Activated CD8-positive, alpha-beta memory T cell treated with anti-CD3 and anti-CD28 coated beads, Interleukin-2, amount 50 U/mL, for 1 hour (primary cell): ENCODE results near the gene ATAD1.
A peak's percentile ranks its signal among the peaks of the same experiment; 100 is the strongest.
"Not testable (repeated sequence)": the region's sequence is repeated elsewhere in the genome, so short reads cannot be mapped to it uniquely, and the experiment has no call there.

ENCODE experiments used
- DNase-seq: peaks from one replicate; pipeline ENCODE4 v3.0.0-alpha.2; 2020; ENCODE audit errors: extremely low read depth

ATAD1 gene

DNA sequence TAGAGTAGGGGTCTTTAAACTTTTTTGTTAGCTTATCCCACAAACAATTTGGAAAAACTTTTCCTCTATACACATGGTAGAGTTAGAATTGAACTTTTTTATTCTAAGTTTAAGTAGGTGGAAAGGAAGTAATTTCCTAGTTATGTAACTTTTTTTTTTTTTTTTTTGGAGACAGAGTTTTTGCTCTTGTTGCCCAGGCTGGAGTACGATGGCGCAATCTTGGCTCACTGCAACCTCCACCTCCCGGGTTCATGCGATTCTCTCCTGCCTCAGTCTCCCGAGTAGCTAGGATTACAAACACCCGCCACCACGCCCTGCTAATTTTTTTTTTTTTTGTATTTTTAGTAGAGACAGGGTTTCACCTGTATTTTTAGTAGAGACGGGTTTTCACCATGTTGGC lies 28.7 kb upstream of the ATAD1 start:
- not testable (repeated sequence) for DNase-seq

DNA sequence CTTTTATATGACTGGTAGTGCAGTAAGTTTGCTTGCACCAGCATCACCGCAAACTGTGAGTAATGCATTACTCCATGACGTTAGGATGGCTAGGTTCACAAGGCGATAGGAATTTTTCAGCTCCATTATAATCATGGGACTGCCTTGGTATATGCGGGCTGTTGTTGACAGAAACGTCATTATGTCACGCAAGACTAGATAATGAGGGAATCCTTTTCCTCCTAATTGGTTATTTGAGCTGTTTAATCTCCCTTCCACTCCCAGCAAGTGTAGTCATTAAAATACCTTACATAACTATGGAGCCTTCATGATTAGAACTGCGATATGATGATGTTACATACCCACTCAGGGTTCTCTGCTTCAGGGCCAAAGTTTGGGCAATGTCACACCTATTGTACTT lies 28.0 kb upstream of the ATAD1 start:
- DNase-seq = no peak

DNA sequence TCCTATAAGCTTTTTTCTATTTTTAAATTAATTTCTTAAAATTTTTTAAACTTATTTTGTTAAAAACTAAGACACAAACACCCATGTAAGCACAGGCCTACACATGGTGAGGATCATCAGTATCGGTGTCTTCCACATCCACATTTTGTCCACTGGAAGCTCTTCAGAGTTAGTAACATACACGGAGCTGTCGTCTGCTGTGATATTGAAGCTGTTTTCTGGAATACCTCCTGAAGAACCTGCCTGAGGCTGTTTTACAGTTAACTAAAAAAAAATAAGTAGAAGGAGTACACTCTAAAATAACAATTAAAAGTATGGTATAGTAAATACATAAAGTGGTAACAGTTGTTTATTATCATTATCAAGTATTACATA lies 27.6 kb upstream of the ATAD1 start:
- DNase-seq = no peak

DNA sequence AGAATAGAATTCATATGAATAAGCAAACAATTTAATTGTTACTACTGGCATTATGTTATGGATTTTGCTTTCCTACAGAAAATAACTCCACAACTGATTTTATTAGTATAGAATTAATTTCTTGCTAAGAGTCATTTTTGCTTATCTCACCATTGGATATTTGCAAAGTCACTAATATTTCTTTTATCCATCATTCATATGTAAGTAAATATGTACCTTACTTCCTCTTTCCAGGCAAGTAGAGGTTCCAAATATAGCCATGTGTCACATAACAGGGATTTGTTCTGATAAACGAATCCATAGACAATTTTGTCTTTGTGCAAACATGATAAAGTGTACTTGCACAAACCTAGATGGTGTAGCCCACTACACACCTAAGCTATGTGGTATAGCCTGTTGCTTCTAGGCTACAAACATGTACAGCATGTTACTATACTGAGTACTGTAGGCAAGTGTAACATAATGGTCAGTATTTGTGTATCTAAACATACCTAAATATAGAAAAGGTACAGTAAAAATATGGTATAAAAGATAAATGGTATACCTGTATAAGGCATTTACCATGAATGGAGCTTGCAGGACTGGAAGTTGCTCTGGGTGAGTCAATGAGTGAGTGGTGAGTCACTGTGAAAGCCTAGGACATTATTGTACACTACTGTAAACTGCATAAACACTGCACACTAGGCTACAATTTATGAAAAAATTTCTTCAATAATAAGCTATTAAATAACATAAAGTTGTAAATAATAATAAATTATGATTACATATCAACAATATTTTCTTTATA lies 27.0 kb upstream of the ATAD1 start:
- DNase-seq = no peak

DNA sequence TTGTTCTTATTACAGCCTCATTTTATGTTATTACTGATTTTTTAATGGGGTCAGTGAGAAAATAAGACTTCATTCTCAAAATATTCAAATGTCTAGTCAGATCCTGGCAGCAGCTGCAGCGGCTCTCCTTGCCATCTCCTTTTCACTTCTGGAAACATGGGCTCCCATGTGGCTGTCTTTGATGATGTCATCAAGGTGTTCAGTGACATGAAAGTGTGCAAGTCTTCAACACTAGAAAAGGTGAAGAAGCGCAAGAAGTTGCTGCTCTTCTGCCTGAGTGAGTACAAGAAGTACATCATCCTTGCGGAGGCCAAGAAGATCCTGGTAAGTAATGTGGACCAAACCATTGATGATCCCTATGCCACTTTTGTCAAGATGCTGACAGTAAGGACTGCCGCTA lies 25.7 kb upstream of the ATAD1 start:
- DNase-seq = no peak

DNA sequence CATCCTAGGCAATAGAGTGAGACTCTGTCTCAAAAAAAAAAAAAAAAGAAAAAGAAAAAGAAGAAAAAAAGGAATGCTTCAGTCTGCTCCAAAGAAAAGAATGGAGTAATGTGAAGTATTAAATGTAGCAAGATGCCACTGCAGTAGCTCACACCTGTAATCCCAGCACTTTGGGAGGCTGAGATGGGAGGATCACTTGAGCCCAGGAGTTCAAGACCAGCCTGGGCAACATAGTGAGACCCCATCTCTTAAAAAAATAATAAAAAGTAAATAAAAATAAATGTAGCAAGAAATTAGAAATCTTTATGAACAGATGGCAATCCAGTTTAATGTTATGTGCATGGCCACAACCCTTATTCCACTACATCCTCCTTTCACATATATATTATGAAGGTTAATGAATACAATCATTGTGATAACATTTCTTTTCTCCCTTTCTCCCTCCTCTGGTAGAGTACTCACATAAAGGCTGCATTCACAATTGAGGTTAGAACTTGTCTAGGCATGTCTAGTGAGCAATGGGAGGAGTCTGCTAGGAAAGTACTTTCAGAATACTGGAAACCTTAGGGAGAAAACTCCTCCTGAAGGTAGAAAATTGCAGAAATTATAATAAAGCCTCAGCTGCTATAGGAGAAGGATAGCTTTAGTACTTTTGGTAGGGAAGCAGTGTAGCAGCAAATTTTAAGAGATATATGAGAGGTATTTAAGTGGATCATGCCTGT lies 24.9 kb upstream of the ATAD1 start:
- DNase-seq = no peak

DNA sequence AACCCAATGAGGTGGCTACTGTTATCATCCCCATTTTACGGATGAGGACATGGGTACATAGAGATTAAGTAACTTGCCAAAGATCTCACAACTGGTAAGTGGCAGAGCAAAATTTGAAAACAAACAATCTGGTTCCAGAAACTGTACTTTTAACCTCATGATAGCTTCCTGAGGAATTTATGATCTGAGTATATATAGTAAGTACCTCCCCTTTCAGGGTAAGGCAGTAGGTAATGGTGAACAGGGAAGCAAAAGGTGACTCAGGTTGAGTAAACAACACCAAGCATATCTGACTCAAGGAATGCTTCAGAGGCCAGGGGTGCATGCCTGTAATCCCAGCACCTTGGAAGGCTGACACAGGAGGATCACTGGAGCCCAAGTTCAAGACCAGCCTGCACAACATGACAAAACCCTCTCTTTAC lies 24.2 kb upstream of the ATAD1 start:
- DNase-seq = no peak

DNA sequence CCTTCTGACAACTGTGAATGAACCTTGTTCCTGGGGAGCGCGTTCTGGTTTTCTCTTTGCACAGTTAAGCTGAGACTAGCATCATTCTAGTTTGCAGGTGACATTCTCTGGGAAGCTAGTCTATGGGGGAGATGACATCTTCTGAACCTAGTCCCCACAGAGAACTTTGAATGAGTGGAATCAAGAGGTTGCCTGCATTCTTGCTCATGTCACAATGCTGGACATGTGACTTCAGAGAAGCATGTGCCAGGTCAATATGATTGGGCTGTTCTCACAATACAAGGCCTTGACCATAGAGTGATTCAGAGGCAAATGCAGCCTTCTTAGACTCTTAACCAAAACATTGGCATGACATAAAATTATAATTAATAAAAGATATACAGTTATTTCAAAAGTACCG lies 23.2 kb upstream of the ATAD1 start:
- no peak for DNase-seq

DNA sequence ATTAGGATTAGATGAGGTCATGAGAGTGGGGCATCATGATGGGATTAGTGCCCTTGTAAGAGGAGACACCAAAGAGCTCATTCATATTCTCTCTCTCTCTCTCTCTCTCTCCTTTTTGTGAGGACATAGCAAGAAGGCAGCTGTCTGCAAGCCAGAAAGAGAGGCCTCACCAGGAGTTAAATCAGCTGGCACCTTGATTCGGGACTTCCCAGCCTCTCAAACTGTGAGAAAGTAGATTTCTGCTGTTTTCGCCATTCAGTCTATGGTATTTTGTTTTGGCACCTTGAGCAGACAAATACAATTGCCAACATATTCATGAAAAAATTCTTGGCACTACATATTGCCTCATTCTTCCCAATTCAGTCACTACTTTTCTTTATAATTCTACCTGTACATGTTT lies 20.6 kb upstream of the ATAD1 start:
- no peak for DNase-seq

DNA sequence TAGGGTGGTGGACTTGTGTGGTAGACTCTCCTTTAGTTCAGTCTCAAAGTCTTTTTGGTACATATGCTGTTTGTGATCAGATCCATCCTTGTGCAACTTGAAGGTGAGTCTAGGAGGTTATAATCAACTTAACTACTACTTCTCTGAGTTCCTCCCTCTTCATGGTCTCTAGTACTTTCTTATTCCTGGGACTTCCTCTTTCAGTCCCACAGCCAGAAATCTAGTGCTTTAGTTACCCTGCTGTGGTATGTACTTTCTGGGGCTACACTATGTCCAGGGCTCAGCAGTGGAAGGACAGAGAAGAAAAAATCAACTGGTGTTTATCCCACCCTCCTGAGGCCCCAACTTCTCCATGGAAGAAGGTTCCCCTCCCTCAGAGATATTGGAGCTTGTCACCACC lies 19.4 kb upstream of the ATAD1 start:
- no peak for DNase-seq

DNA sequence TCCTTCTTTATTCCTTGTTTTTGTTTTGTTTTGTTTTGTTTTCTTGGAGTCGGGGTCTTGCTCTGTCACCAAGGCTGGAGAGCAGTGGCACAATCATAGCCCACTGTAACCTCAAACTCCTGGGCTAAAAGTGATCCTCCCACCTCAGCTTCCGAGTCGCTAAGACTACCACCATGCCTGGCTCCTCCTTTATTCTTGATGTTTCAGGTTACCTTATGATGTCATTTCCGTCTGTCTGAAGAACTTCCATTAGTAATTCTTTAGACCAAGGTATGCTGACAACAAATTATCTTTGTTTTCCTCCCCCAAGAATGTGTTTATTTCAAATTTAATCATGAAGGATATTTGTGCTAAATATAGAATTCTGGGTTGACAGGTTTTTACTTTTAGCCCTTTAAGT lies 18.1 kb upstream of the ATAD1 start:
- DNase-seq = no peak

DNA sequence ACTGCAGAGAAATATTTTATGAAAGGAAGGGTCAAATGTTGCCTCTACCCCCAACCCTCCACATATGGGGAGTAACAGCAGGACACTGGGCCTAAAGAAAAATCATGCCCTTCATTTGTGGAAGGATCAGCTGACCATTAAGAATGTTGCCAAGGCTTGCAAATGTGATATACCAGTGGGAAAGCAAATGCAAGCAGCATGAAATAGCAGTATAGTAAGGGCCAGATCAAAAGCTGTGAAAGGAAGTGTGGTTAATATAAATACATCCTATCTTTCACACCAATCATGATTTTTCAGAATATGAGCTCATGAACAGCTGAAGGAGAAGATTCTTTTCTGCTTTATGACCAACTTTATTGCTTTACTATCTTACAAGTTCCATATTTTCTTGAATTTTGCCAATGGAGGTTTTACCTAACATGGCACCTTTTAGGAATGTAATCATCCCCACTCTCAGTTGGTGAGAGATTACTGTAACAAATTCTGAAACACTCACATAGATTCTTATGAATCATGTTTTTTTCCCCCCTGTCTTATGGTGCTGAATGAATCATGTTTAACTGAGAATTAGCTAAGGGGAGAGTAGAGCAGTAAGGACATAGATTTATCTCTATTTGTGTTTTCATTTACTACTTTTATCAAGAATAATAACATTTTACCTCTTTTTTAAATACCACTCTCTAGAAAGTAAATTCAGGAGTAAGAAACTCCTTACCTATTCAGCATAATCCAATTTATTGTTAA lies 12.1 kb upstream of the ATAD1 start:
- no peak for DNase-seq

DNA sequence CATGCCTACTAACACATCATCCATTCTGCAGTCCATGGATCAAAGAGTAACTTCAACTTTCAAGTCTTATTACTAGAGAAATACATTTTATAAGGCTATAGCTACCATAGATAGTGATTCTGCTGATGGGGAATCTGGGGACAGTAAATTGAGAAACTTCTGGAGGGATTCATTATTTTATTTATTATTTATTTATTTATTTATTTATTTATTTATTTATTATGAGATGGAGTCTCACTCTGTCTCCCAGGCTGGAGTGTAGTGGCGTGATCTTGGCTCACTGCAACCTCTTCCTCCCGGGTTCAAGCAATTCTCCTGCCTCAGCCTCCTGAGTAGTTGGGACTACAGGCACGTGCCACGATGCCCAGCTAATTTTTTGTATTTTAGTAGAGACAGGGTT lies 11.0 kb upstream of the ATAD1 start:
- not testable (repeated sequence) for DNase-seq

DNA sequence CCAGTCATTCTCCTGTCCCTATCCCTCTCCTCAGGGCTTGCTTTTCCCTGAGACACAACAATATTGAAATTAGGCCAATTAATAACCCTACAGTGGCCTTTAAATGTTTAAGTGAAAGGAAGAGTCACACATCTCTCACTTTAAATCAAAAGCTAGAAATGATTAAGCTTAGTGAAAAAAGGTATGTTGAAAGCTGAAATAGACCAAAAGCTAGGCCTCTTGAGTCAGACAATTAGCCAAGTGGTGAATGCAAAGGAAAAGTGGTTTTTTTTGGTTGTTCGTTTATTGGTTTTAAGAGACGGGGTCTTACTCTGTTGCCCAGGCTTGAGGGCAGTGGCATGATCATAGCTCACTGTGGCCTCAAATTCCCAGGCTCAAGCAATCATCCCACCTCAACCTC lies 9.7 kb upstream of the ATAD1 start:
- no peak for DNase-seq

DNA sequence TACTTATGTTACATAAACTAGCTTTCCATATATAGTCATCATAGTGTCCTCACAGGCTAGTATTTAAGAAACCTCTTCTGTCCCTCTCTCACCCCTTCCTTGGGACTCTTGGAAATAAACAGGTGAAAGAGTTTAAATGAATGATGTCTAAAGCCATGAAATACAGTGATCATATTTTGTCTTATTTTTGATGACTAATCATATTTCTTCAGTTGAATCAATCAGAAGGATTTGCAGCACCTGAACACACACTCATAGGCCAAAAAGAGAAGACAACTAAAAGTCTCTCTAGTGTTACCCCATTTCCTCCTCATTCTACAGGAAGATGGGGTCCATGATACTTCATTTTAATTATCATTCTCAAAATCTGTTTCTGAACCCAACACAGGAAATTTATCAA lies 8.6 kb upstream of the ATAD1 start:
- no peak for DNase-seq

DNA sequence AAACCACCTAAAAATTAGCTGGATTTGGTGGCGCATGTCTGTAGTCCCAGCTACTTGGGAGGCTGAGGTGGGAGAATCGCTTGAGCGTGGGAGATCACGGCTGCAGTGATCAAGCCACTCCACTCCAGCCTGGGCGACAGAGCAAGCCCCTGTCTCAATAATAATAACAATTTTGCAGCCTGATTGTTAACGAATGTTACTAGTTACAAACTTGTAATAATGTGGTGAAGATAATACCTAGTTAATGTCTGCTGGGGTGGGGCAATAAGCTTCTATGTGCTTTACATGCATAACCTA lies 1.2 kb upstream of the ATAD1 start:
- no peak for DNase-seq

DNA sequence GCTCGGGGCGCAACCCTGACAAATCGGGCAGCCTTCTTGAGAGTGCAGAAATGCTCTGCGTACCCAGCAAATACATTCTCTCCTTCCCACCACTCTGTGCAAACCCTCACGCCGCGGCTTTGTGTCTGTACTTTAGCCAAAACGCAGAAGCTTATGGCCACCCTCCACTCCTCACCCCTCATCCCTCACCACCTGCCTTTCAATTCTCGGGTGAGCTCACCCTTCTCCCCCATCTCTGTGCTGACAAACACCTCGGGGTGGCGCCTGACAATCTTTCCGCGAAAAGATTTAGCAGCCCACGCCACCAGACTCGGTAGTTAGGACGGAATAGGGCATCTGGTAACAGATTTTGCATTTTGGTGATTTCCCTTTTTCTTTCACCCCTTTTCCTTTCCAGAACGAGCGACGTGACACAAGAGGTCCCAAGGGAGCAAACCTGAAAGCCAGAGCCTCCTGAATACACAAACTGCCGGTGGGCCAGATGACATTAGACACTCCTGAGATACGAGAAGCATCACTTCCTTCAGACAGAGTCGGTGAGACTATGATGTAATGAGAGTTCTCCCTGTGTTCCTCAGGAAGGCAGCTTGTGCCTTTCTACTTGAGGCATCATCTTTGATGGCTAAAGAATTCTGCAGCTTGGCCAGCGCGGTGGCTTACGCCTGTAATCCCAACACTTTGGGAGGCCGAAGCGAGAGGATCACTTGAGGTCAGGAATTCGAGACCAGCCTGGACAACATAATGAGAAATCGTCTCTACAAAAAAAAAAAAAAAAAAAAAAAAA lies 671 bp upstream of the ATAD1 start:
- DNase-seq = peak; percentile 34

DNA sequence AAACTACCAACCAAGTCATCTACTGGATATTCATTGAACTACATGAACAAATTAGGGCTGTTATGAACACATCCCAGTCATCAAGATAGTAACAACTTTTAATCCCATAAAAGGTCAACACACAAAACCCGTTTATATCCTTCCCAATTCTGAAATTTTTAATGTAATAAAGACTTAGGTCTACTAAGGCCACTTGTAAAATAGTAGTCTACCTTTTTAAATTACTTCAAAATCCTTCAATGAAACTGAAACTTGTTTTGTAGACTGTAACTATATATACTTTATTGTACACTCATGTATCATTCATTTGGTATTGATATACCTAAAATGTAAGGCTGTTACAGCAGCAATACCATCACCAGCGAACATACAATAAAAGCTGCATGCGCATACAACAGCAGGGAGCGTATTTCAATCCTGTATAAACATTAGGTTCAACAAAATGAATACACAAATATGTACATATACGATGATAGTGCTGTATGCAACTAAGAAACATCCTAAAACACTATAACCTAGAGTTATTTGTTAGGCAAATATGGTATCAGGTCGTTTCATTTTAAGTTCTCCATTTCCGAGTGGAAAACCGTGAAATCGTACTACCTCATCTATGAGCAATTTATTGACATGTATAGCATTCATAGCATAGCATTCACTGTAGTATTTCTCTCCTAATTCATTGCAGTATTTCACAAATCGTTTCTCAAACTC lies 973 bp downstream of the ATAD1 start:
- no peak for DNase-seq

DNA sequence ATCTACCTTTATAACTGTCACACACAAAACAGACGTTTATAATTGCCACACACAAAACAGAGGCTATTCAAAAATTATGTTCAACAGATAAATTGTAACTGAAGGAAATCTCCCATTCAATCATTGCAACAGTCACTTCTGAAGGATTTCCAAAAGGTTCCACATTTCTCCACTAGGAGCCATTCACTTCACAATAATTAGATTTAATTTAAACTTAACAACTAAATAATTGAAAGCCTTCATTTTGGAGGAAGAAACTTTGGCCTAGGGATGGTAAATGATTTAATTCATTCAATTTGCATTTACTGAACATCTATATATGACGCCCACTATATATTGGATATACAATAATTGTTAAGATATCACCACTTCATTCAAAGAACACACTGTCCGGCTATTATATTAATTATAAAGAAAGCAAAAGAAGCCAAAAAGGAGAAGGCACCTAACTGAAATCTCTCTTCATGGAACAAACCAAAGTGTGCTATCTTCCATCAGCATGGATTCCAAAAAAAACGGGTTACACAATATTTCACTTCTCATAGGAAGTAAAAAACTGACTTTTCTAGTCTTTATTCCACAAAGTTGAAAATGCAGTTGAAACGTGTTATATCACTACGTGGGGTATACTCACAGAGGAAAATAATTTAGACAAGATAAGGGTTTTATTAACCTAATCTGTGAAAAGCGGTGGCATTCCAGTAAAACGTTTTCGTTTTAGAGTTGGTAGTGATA lies 1.7 kb downstream of the ATAD1 start:
- no peak for DNase-seq

DNA sequence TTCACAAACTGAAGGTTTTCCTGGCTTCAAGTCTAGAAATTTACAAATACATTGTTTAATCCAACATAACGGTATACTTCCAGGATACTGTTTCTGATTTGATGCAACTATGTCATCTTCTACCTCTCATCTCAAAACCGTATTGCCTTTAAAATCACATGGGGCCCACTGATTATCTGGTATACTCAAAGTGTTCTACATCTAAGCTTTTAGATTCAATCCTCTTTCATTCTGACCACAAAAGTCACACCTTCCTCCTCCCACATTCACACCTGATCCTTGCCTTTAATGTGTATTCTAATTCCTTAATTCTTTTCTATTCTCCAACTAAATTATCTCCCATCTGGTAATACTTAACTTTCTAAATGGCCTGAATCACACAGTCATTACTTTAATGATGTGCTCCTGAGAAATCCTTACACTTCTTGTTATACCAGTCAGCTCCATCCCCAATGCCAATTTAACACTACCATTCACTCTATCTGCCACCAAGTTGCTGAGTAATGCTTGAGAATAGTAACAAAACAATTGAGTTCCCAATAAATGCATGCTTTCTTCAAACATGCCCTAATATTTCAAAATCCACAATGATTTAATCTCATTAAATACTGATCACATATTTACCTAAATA lies 13.0 kb downstream of the ATAD1 start:
- DNase-seq = no peak
